ENCODE measurements around the gene KLHDC7B. TPM values are rescaled to one million over a fixed set of nuclear protein-coding genes. Genes with fewer than 3 reads are reported as not detected.
A peak's percentile ranks its signal among the peaks of the same experiment; 100 is the strongest.

Gene KLHDC7B
- total RNA-seq, 1 donor from 2014 or later: 16.3 TPM

- TF ChIP-seq, protein P1, sequence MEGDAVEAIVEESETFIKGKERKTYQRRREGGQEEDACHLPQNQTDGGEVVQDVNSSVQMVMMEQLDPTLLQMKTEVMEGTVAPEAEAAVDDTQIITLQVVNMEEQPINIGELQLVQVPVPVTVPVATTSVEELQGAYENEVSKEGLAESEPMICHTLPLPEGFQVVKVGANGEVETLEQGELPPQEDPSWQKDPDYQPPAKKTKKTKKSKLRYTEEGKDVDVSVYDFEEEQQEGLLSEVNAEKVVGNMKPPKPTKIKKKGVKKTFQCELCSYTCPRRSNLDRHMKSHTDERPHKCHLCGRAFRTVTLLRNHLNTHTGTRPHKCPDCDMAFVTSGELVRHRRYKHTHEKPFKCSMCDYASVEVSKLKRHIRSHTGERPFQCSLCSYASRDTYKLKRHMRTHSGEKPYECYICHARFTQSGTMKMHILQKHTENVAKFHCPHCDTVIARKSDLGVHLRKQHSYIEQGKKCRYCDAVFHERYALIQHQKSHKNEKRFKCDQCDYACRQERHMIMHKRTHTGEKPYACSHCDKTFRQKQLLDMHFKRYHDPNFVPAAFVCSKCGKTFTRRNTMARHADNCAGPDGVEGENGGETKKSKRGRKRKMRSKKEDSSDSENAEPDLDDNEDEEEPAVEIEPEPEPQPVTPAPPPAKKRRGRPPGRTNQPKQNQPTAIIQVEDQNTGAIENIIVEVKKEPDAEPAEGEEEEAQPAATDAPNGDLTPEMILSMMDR (IDR thresholded peaks at IDR 0.05; ENCODE audit: insufficient read depth, low read length, poor library complexity, severe bottlenecking): no peak
- H3K4me3 ChIP-seq (ENCODE audit: low read depth, low read length): no peak overlapping the region
- DNase-seq (ENCODE audit: low read depth): no peak
Measured at GRCh38 chr22:50567721-50568252, 22.1 kb downstream of the KLHDC7B start.

GRCh38 chr22:50568626-50569025, 22.9 kb downstream of the KLHDC7B start:
- no peak overlapping the region for H3K4me3 ChIP-seq (ENCODE audit: low read depth, low read length)
- TF ChIP-seq, protein P1 (IDR thresholded peaks at IDR 0.05; ENCODE audit: insufficient read depth, low read length, poor library complexity, severe bottlenecking): no peak
- DNase-seq (ENCODE audit: low read depth): no peak

More at GRCh38 chr22:50567721-50568252, 22.1 kb downstream of the KLHDC7B start:
- Histone ChIP-seq H3K27me3 (ENCODE audit: control insufficient read depth, insufficient read depth, low read length) (peaks cover 3% of the 10 kb centered on the region), H3K36me3 (ENCODE audit: control insufficient read depth, insufficient read depth, low read length) (no peaks in the 10 kb centered on the region)

GRCh38 chr22:50569041-50569459, 23.4 kb downstream of the KLHDC7B start:
- DNase-seq (ENCODE audit: low read depth): no peak
- Histone ChIP-seq H3K27me3 (ENCODE audit: control insufficient read depth, insufficient read depth, low read length) (peaks cover 3% of the 10 kb centered on the region), H3K4me3 (ENCODE audit: low read depth, low read length) (no peak overlapping the region), H3K36me3 (ENCODE audit: control insufficient read depth, insufficient read depth, low read length) (no peaks in the 10 kb centered on the region)
- TF ChIP-seq, protein P1 (IDR thresholded peaks at IDR 0.05; ENCODE audit: insufficient read depth, low read length, poor library complexity, severe bottlenecking): no peak

More at GRCh38 chr22:50568626-50569025, 22.9 kb downstream of the KLHDC7B start:
- Histone ChIP-seq H3K36me3 (ENCODE audit: control insufficient read depth, insufficient read depth, low read length) (no peaks in the 10 kb centered on the region), H3K27me3 (ENCODE audit: control insufficient read depth, insufficient read depth, low read length) (peaks cover 3% of the 10 kb centered on the region)

DNA sequence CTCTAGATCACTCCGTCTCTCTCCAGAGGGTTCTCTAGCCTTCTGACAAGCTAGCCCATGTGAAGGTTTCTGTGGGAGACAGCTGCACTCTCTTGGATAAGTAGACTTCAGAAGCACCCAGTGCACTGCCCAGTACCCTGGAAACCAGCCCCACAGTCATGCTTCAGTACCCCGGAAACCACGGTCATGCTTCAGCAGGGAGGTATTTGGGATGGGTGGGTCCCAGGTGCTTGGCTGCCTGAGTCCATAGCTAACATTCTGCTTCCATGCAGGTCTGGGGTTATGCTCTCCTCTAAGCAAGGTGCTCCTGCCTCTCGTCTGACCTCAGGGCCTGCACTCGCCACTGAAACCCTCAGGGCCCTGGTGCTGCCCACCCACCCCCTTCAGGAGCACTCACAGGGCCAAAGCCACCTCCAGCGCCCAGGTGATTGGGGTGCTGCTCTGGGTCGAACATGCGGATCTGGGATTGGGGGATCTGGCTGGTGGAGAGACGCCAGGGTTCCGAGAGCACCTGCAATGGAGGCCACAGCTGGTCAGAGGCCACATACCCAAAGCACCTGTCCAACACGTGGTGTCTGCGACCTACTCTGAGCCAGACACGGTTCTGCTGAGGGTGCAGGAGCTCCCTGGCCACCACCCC, 24.3 kb downstream of the KLHDC7B start:
- TF ChIP-seq, protein P1 (IDR thresholded peaks at IDR 0.05; ENCODE audit: insufficient read depth, low read length, poor library complexity, severe bottlenecking): no peak
- no peaks in the 10 kb centered on the region for H3K27me3 ChIP-seq (ENCODE audit: control insufficient read depth, insufficient read depth, low read length)
- no peak overlapping the region for H3K4me3 ChIP-seq (ENCODE audit: low read depth, low read length)
- H3K36me3 ChIP-seq (ENCODE audit: control insufficient read depth, insufficient read depth, low read length): no peaks in the 10 kb centered on the region
- peak; percentile 28 for DNase-seq (ENCODE audit: low read depth)

- Histone ChIP-seq H3K27me3 (ENCODE audit: control insufficient read depth, insufficient read depth, low read length) (peaks cover 3% of the 10 kb centered on the region), H3K36me3 (ENCODE audit: control insufficient read depth, insufficient read depth, low read length) (no peaks in the 10 kb centered on the region), H3K4me3 (ENCODE audit: low read depth, low read length) (no peak overlapping the region)
- TF ChIP-seq, protein P1 (IDR thresholded peaks at IDR 0.05; ENCODE audit: insufficient read depth, low read length, poor library complexity, severe bottlenecking): no peak
- DNase-seq (ENCODE audit: low read depth): no peak
Measured at GRCh38 chr22:50570861-50571260, 25.2 kb downstream of the KLHDC7B start.
